H1 (cell line): Measurements from ENCODE around the gene U2SURP. TPM values are rescaled to one million over a fixed set of nuclear protein-coding genes. Genes with fewer than 3 reads are reported as not detected.

Experiments used
- MAFK ChIP-seq: IDR thresholded peaks from 2 replicates; pipeline ENCODE4 v1.6.1; 2012; ENCODE audit warnings: low read depth, mild to moderate bottlenecking, improper control_type of control experiment, low read length
- ZNF274 ChIP-seq: IDR thresholded peaks from 2 replicates; pipeline ENCODE4 v1.7.0; 2012; ENCODE audit warnings: low read length, borderline replicate concordance; ENCODE audit errors: extremely low read depth
- polyA plus RNA-seq, 7 experiments: library from polyadenylated mRNA; depleted of rRNA in 3 of 7; stranded (reverse) in 5 of 7; unstranded in 2 of 7; fragments of >200 nt in 5 of 7; fragments of 200-250 nt in 2 of 7; gene quantifications; 1 replicate in 5 of 7; 2 replicates in 1 of 7; 4 replicates in 1 of 7; pipeline versions ENCODE4 v1.2.1 to v1.2.3, GENCODE V29; 2011 to 2013; ENCODE audit warnings: missing spikeins in 2 of 7, mixed read lengths in 2 of 7
- total RNA-seq: library from RNA; stranded (reverse); fragmentation: NEBNext Ultra II Directional; extraction: Animal tissue kit (Norgen Biotek cat#: 25700); gene quantifications from 2 replicates; pipeline ENCODE4 v1.2.1, GENCODE V29; 2021

Gene U2SURP
- total and polyA plus RNA-seq, 2 of the 8 experiments (the other 6 are each of a cell fraction or from before 2014, with no cell fraction given): 22.2 to 167 TPM

- TF ChIP-seq MAFK (no peak), ZNF274 (no peak)
Measured at GRCh38 chr3:143092191-143092590, 90.8 kb downstream of the U2SURP start (continued).
